ENCODE results near the gene ZNF525. TPM values are rescaled to one million over a fixed set of nuclear protein-coding genes. Genes with fewer than 3 reads are reported as not detected.

ZNF525 gene
- total and polyA plus RNA-seq, 9 of the 15 experiments (the other 6 are each of a cell fraction or from before 2014, with no cell fraction given), result 1.5 to 12.0 (median 6.7) TPM

DNA sequence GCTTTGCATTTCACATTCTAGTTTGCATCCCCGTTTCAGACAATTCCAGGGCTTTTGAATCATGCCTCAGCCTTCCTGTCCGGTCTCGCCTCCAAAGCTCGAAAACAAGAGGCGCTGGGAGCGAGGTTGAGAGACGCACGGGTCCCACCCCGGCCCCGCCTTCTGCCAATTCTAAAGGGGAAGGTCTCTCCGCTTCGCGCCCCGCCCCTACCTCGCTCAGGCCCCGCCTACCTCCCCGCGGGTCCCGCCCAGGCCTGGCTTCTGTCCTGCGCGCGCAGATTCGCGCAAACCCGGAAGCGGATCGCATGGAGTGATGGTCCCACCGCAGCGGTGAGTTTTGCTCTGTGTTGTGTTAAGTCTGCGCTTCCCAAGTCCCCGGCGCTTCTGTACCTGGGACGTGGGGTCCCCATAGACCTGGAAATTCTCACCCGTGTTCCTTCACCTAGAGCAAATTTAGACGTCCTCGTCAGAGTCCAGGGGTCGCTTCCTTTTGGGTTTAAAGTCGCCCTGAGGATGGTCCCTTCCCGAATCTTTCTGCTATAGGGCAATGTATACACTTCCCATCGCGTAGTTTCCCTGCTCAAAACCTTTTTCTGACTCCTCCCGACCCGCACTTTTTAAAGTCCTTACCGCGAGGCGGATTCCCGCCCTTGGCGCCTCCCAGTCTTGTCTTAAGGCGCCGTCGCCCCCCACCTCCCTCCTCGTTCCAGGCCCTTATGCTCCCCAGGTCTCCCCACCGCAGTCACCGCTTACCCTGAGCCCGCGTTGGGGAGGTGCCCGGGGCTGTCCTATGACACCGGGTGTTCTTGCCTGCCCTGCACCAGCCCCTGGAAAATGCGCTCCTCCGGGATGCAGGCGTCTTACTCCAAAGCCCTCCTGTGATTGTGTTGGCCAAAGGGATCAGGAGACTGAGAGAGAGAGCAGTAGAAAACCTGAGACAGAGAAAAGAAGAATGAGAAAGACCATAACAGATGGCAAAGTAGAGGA, 31.7 kb upstream of the ZNF525 start, which contains the start of gene ZNF845 (continued):
- TF ChIP-seq NR2C2 (CRISPR knock-in tag; IDR thresholded peaks at IDR 0.05), result no peak
- TF ChIP-seq NR2C2 (tag; IDR thresholded peaks at IDR 0.05), result peak; percentile 34; the same call in 1 of the 2 replicates
- no peak for TF ChIP-seq SMARCE1 (IDR thresholded peaks at IDR 0.05)
- no peak for TF ChIP-seq THAP12 (CRISPR knock-in tag; IDR thresholded peaks at IDR 0.05)
- TF ChIP-seq PREB (CRISPR knock-in tag; IDR thresholded peaks at IDR 0.05), result no peak
- TF ChIP-seq FOS (IDR thresholded peaks at IDR 0.05; ENCODE audit: extremely low read depth, insufficient read length), result no peak
- no peak for TF ChIP-seq NCOA4 (IDR thresholded peaks at IDR 0.05; ENCODE audit: partially characterized antibody)
- TF ChIP-seq, protein P1, sequence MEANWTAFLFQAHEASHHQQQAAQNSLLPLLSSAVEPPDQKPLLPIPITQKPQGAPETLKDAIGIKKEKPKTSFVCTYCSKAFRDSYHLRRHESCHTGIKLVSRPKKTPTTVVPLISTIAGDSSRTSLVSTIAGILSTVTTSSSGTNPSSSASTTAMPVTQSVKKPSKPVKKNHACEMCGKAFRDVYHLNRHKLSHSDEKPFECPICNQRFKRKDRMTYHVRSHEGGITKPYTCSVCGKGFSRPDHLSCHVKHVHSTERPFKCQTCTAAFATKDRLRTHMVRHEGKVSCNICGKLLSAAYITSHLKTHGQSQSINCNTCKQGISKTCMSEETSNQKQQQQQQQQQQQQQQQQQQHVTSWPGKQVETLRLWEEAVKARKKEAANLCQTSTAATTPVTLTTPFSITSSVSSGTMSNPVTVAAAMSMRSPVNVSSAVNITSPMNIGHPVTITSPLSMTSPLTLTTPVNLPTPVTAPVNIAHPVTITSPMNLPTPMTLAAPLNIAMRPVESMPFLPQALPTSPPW (CRISPR knock-in tag; IDR thresholded peaks at IDR 0.05), result peak; percentile 69
- TF ChIP-seq CCNT2 (IDR thresholded peaks at IDR 0.05; ENCODE audit: borderline replicate concordance, extremely low read depth, insufficient read length, low read depth, low read length), result no peak
- TF ChIP-seq, protein P2, sequence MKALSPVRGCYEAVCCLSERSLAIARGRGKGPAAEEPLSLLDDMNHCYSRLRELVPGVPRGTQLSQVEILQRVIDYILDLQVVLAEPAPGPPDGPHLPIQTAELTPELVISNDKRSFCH (CRISPR knock-in tag; IDR thresholded peaks at IDR 0.05), result no peak
- TF ChIP-seq, protein P2 (tag; IDR thresholded peaks at IDR 0.05), result no peak

Data from K562 (cell line).